Activated T-cell treated with anti-CD3 and anti-CD28 coated beads, Interleukin-2, amount 50 U/mL, for 1 hour (primary cell): Measurements from ENCODE around the gene KLF7.

Experiments used
- DNase-seq: peaks from one replicate; pipeline ENCODE4 v3.0.0-alpha.2; 2020

KLF7 gene

DNA sequence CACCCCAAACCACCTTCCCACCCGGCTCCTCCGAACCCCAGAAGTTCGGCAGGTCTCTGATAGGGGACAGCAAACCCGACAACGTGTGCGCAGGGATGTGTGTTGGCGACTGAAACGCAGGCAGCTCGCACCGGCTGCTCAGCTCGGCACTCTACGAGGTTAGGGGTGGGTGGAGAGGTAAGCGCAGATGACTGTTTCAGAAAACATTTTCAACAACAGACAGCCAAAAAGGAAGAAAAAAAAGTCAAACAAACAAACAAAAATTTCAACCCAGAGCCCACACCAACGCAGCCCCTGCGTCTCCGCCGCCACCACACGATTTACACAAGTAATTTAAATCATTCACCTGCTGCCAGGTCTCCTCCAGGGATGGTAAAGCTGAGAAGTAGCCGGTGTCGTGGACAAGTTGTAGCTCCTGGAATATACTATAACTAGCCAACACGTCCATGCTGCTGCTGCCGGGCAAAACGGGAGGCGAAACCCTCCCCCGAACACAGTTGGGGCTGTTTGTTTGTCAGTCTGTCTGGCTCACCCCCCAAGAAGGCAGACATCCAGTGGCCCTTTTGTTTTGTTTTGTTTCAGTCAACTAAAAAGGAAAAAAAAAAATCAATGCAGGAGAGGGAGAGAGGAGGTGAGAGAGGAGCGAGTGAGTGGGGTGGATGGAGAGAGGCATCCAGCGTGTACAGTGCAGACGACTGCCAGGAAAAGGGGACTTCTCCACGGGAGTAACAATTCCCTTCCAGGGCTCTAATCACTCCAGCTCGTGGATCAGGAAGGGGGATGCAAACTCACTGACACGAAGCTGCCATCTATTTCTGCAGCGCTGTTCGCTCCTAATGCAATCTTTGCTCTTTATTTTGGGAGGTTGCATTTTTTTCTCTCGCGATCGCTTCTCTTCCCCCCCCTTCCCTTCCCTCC, at the start of gene KLF7:
Gene KLF7, minus strand, starts transcription at position 828 of the 918 bp plus-strand sequence. Its CDS starts 380 bp downstream, at position 448.
- DNase-seq = peak; percentile 64

DNA sequence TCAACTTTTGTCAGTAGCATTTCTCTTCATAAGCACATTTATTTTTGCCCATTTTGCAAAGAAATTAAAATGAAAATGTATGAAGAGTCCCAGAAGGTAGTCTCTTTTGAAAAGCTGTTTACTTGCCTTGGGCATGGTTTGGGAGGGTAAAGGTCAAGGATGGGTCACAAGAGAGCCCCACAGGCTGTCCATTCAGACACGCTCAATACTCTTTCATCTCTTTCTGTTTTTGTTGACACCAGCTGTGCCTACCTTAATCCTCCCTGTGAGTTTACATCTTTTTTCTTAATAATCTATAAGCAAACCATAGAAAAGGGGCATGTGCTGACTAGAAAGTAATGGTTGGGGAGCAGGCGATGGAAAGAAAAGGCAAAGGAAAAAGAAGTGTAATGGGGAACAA, 49.6 kb upstream of the KLF7 start:
- no peak for DNase-seq

DNA sequence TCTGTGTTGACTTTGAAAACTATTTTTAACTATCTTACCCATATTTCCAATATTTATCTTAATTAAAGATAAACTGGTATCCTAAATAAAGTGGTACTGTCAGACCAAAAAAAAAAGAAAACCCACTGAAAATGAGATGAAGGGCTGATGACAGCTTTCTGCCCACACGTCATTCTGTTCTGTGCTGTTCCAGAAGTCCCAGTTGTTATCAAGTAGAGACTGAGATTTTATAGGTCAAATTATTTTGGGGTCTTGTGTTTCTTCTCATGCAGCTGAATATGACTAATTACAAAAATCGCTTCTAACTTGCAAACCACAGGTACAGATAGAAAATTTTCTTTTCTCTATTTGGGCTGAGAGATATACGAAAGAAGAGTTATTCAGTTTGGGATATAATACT, 48.7 kb upstream of the KLF7 start:
- DNase-seq = no peak

DNA sequence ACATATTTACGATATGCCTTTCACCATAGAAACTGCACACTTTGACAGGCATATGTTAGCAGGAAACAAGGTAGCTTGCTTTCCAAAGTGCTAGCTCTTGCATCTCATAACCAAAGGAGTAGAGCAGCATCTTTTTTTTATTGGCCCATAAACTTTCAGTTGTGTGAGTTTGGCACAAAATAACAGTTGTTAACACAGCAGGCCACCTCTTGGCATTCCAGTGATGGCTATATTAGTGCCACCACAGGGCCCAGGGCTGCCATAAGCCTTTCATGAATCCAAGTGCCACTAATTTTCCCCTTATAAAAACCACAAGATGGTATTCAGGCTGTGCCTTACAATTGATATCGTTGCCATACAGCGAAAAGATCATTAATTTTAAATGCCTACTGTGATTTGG, 40.3 kb upstream of the KLF7 start:
- no peak for DNase-seq

DNA sequence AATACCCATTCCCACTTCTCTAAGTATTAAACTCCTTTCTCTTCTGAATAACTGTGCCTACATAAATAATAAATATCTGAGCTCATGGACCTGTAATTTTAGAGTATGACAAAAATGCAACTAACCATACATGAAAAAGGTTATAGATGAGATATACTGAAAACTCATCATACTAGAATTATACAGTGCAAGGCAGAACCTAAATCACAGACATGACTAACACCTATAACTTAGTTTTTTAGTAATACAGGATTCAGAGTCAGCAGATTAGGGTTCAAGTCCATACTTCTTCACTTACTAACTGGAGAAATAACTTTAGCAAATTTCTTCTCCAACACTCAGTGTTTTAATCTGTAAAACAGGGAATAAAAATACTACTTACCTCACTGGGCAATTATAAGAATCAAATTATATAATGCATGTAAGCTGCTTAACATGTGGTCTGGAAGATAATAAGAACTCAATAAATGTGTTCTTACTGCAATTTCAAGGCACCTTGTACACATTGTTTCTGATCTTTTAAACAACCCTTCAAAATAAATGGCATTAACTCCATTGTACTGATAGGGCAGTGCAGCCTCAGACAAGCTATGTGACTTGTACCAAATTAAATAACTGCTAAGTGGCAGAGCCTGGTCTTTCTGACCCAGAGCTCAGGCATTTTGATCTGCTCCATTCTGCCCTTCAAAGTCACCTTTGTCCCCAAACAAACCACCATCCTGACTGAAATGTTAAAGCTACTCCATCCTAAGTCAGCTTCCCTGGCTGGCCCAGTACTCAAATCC, 39.6 kb upstream of the KLF7 start:
- no peak for DNase-seq

DNA sequence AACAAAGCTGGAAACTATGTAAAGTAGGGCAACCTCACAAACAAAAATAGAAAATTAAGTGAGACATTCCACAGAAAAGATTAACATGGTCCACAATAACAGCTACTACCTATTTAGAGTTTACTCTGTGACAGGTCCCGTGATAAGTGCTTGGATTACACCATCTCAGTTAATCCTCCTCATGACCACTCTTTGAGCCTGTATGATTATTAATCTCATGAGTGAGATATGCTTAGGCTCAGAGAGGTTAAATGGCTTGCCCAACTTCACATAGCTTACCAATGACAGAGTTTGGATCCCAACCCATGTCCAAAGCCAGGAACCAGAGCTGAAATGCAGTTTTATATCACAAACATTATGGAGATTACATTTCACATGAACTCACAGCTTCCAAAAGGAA, 37.3 kb upstream of the KLF7 start:
- no peak for DNase-seq

DNA sequence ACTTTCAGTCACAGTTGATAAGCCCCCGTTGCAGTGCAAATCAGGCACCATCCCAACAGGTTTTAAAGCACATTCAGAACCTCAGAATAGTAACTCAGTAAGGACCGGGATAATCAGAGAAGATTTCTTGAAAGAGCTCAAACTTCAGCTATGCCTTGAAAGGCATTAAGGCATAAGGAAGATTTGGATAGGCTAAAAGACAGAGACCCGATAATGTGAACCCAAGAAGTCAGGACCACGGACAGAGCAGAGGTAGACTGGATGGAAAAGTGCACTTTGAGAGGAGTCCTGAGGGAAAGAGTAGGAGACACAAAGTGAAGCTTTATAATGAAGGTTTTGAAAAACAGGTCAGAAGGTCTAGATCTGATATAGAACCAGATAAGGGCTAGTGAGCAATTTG, 36.9 kb upstream of the KLF7 start:
- no peak for DNase-seq

DNA sequence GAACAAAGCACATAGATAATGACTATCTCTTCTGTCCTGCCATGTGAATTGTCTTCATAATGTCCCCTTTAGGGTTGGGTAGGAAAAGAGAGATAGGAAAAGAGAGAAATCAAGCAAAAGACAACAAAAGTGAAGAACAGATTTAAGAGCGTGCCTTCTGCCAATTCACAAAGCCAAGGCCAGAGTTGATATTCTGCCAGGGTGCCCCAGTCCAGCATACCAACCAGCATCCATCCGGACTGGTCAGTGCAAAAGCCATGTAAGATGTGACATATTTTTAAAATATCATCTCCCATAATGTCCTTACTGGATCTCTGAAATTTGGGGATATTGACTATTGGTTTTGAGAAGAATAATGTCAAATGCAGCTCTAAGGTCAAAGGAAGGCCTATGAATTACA, 35.7 kb upstream of the KLF7 start:
- DNase-seq = no peak

DNA sequence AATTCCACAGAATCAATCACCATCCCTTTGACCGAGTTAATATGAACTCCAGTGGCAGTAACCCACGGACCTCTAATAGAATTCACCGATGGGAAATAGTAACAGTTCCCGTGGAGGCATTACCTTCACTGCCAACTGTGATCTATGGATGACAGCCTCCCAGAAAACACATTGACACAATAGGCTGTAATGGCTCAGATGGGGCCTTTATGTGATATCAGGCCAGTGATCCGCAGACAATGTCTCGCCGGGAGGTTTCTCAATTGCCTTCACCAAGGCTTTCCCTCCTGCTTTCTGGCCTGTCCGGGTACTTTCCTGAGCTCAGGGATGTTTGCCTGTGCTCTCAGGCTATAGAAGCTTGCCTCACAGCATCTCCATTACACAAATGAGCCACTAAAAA, 34.4 kb upstream of the KLF7 start:
- no peak for DNase-seq

DNA sequence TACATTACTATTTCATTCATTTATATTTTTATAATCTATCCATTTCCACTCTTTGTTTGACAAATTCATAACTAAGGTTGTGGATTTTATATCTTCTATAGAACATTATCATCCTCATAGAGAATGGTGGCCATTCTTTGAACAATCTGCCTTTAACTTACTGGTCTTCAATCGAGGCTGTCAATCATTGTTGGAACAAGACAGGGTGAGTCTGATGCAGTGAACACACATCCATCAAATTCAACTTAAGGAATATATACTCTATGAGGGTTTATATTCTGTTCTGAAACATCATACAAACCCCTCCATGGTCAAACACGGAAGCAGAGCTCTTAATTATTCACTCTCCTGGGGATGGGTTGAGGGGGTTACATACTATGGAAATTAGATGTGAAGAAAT, 28.3 kb upstream of the KLF7 start:
- no peak for DNase-seq

DNA sequence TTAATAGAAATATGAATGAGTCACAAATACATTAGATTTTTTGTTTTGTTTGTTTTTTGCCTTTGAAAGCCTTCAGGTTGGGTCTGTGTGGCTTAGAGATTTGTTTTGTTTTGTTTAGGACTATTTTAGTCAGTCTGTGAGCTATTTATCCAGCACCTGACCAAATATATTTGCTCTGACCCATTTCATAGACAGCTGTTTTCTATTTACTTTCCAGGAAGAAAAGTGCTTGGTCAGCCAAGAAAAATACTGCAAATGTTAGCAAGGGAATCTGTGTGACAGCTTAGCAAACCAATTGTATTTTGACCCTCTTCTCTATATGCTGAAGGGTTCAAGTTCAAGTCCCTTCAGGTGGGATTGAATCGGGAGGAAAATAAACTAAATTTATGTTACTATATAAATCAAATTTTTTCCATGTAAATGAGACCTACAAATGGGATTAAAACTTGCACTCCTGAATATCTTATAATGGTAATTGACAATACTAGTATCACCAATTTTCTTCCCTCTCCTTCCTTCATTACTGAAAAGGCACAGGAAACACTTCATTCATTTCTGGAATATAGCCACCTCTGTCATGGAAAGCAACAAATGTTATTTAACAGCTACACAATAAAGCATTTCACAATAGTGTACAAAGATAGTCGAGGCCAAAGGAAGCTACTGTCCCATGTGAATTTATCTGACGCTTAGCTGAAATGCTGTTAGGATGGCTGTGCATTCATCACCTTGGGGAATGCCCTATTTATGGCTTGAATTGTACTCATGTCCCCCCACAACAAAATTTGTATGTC, 23.1 kb upstream of the KLF7 start:
- DNase-seq = no peak

DNA sequence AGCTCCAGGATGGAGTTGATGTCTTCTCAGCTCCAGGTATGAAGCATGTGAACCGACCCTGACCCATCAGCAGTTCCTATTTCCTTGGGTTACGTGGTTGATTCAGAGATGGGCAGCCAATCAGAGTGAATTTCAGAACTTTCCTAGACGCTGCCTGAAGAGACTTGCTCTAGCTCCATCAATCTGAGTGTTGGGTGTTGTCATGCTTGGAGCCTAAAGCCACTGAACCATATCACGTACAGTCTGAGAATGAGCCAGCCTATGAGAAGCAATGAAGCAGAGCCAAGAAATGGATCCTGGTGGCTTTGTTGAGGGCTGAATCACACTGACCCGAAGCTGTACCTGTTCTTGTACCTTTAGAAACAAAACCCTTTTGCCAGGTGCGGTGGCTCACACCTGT, 19.6 kb upstream of the KLF7 start:
- no peak for DNase-seq

DNA sequence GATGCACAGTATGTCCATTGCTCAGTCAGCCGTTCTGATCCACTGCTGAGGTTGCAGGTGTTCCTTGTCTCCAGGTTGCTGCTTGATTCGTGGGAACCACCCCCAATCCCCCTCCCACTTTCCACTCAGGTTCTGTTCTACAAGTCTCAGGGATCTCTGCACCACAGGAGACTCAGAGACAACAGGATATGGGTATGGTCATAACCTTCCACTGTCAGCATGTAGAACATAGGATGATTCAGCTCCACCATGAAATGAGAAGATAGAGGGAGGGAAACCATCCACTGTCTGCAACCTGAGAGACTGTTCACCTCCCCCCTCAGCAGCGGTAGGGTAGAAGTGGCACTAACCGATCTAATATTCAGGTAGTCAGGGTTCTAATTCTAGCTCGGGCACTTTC, 19.0 kb upstream of the KLF7 start:
- no peak for DNase-seq

DNA sequence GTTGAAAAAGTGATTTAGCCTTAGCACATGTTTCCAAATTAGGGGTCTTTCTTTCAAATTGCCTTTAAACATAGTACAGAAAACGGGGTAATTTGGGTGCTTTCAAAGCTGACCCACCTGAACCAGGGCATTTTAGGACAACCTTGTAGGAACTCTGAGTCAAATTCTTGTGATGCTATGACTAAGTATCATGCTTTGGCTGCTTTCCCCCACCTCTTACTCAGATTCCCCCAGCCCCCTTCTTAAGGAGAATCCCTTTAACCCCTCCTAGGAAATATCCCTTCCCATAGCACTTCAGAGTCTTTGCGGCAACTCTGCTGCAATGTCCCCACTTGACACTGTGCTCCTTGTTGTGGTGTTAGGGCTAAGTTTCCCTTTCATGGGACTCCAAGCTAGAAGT, 18.6 kb upstream of the KLF7 start:
- no peak for DNase-seq

DNA sequence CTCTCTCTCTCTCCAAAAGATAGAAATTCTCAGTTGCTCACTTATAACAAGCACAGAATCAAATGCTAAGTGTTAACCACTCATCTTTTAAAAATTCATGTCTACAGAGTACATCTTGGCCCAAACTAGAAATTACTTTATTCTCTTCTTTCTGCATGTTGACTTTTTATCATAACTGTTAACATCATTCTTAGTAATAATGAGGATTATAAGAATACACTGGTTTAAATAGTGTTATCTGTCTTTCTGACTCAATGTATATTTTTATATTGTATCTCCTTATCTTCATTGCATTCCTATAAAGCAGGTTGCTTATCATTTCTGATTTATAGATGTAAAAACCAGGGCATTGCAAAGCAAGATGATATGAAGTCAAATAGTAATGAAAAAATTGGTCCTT, 17.8 kb upstream of the KLF7 start:
- no peak for DNase-seq

DNA sequence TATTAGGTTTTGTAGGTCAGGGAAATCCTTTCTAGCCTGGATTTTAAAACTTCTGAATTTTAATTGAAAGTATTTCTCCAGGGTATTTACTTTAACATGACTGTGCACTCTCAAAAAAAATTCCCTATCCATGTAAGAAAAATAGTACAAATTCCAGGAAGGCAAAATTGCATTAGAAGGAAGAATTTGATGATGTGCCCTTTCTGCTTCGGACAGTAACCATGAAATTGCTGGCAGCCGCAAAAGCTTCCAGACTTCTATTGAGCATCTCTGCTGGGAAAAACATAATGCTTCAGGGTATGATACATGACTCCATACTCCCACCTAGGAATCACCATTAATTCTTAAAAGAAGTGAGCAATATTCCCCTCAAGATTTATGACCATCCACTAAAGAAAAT, 17.2 kb upstream of the KLF7 start:
- DNase-seq = no peak

DNA sequence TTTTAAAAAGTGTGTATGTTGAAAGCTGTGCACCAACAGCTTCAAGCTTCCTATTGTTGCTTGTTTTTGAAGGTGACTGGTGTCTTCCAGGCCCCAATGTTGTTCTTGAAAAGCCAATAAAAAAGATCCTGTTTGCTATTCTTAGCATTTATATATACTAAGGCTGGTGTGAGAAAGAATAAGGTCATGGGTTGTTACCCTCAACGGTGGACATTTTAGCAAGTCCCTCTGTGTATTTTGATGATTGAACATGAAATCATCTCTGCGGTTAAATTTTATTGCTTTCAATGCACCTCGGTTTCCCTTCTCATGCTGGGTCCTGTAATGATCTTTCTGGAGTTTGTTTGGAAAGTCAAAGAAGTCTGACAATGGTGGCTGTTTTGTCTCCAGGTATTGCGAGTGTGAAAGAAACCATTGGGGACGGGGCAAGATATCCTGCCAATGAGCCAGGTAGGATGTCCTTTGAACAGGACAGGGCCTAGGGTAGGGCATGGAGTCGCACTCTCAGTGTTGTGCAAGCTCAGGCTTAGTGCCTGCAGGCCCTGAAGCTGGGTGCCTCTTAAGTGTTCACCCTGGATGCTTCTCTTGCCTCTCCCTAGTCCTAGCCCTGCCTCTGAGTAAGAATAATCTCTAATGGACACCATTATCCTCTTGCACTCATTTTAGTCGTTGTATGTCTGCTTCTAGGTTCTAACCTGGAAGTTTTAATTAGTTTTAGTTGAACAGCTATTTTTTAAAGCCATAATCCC, 16.0 kb upstream of the KLF7 start:
- DNase-seq = no peak

DNA sequence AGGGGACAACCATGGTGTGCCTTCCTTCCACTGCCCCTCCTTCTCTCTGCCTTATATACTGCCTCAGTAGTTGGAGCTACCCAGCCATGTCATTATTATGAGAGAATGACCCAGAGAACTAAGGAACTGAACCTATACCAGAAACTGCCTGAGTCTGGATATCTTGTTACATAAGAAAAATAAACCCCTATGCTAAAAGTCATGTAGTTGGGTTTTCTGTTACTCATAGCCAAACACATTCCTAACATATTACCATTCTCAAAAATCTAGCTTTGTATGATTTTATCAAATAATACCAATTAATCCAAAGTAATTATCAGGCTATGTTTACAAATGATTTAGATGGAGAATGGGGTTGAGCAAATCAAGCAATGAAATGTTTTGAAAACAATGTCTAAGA, 15.0 kb upstream of the KLF7 start:
- no peak for DNase-seq

DNA sequence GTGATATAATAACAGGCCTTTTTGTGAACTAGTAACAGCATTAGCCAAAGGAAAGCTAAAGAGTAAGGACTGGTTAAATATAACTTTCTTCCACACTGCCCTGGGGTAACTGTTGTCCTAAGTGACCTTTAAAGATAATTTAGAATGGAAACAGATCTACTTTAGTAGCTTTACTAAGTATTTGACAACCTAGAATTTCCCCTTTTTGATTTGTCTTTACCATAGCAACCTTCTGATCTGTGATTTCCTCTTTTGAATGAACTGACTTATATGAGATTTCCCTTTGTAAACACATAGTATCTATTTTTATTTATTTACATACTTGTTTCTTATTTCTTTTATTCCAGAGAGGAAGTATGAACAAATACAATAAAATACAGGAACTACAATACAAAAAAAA, 10.5 kb upstream of the KLF7 start:
- DNase-seq = no peak

DNA sequence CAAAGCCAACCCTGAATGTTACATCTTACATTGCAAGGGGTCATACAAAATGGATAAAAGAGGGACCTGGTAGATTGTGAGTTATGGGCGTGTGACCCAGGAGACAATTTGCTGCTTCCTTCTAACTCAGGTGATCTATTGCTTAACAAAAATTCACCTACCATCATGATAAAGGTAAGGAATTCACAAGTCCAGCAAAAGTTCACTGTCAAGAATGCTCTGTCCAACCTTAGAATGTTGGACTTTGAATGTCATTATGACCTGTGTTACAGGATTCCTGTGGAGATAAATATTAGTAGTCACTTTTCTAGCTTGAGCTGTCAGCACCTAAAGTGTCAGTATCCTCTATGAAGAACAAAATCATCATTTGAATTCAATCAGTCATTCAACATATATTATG, 7.9 kb upstream of the KLF7 start:
- no peak for DNase-seq

DNA sequence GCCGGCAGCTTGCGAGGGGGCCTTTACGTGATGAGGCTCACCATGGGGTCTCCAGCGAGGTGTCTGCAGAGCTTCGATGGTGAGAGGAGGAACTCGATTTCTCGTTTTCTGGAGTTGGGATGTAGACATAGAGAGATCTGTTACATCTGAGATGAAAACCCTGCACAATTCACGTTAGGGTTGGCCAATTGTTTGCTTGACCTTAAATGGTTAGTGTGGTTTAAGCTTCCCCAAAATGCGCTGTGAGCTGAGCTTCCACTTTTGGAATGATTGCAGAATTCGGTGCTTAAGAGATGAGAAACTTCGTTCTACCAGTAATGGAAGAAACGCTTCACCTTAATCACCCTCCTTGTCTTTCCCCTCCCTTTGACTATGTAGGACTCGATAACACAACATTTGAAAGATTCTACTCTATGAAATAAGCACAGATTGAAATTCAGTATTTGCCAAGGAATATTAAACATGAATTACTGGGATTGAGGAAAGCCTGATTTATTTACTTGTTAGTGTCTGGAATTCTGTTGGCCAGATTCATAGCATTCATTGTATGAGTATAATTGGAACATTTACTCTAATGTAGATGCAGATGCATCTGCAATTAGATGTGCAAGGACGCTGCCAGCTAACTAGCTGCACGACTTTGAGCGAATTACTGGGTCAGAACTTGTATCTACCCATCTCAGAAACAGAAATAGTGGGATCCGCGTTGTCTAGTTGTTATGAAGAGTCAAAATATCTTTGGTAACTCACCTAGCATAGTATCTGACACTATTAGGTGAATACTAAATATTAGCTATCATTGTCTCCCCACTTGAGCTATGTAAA, 1.6 kb upstream of the KLF7 start:
- no peak for DNase-seq
